Stimulated activated effector memory CD8-positive, alpha-beta T cell treated with anti-CD3 and anti-CD28 coated beads, Interleukin-12 subunit alpha, Interleukin-12 subunit beta, amount 100 ng/mL, for 72 hours (primary cell): Measurements from ENCODE around the gene CCL25.
A peak's percentile ranks its signal among the peaks of the same experiment; 100 is the strongest.
"Not testable (repeated sequence)": the region's sequence is repeated elsewhere in the genome, so short reads cannot be mapped to it uniquely, and the experiment has no call there.

Experiments used
- ATAC-seq: fragments of 150-1000 bp; cut with Tn5 transposase; 2 replicates; pipeline ENCODE4 v1.10.0; 2021
- DNase-seq, 2 donors: peaks; one replicate each; pipeline ENCODE4 v3.0.0; 2021 to 2022; ENCODE audit warnings: low spot score in 2 of 2
- H3K27ac Mint-ChIP-seq: one replicate; pipeline ENCODE4 v1.8.0; 2022; ENCODE audit warnings: mild to moderate bottlenecking, mixed read lengths
- H3K36me3 Mint-ChIP-seq: one replicate; pipeline ENCODE4 v1.8.0; 2022; ENCODE audit warnings: mild to moderate bottlenecking, mixed read lengths
- H3K4me1 Mint-ChIP-seq: one replicate; pipeline ENCODE4 v1.8.0; 2022; ENCODE audit warnings: mixed read lengths
- H3K4me3 Mint-ChIP-seq: one replicate; pipeline ENCODE4 v1.8.0; 2022; ENCODE audit warnings: mild to moderate bottlenecking, mixed read lengths
- H3K9me3 Mint-ChIP-seq: one replicate; pipeline ENCODE4 v1.8.0; 2022; ENCODE audit warnings: mixed read lengths

Gene CCL25

DNA sequence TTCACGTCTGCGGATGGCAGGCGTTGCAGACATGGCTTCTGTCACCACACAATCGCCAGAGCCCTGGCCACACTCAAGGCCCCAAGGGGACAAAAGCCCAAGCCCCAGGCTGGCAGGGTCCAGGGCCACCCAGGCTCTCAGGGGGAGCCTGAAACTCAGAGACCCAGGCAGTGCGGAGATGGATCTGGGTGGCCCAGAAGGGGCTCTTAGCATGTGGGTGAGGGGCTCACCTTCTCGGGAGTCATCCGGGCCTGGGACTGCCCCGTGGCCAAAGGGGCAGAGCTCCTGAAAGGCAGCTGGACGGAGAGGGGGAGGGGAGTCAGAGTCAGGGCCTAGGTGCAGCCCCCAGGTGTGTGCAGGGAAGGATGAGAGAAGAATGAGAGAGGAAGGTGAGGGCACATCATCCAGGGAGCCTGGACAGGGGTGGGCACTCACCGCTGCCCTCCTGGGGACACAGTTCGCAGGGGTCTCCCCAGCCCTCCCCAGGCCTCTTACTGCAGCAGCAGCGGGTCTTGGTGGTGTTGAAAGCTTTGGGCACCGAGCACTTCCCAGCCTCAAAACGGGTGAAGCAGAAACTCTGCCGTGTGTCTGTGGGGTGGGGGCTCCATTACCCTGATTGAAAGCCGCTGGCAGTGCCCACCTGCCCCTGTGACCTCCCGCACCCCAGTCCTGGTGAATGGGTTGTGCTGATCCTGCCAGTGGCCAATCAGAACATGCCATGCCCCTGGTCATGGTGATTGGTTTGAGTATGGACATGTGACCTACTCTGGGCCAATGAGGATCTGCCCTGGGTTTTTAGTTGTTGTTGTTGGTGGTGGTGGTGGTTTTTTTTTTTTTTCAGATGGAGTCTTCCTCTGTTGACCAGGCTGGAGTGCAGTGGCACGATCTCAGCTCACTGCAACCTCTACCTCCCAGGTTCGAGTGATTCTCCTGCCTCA, 37.4 kb downstream of the CCL25 start:
- Mint-ChIP-seq H3K4me1 (no peaks in the 10 kb centered on the region), H3K9me3 (peaks cover 9% of the 10 kb centered on the region), H3K36me3 (no peaks in the 10 kb centered on the region), H3K4me3 (no peak overlapping the region), H3K27ac (no peak overlapping the region)
- peak; percentile 8 for ATAC-seq
- DNase-seq = no peak

DNA sequence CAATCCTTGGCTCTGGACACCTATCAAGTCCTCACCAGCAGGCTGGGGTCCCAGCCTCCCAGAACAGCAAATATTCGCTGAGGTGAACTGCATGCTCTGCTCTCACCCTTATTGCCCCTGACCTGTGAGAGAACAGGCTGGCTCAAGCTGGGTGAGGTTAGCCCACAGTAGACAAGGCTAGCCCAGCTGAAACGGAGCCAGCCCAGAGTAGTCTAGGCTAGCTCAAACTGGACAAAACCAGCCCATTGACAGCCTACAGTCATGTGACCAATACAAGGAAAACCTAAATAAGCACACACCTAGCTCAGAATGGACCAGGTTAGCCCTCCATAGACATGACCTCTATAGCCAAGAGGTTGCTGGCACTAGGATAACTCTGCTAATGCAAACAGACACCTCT, 38.4 kb downstream of the CCL25 start:
- no peaks in the 10 kb centered on the region for H3K36me3 Mint-ChIP-seq
- no peaks in the 10 kb centered on the region for H3K4me1 Mint-ChIP-seq
- H3K9me3 Mint-ChIP-seq = peaks cover 9% of the 10 kb centered on the region
- no peak for ATAC-seq
- H3K27ac Mint-ChIP-seq = no peak overlapping the region
- DNase-seq = no peak
- H3K4me3 Mint-ChIP-seq = no peak overlapping the region

DNA sequence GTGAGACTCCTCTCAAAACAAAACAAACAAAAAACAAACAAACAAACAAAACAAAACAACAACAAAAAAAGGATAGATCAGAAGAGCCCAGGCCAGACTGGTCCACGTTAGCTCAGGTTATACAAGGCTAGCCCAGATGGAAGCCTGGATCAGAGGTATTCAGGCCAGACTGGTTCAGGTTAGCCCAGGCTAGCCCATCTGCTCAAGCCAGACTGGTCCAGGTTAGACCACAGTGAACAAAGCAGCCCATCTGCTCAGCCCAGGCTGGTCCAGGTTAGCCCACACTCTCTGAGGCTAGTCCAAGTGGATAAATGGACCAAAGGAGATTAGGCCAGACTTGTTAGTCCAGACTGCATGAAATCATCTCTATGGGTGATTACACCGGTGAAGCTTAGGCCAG, 41.2 kb downstream of the CCL25 start:
- Mint-ChIP-seq H3K4me1 (no peaks in the 10 kb centered on the region), H3K9me3 (peaks cover 12% of the 10 kb centered on the region), H3K27ac (no peak overlapping the region), H3K36me3 (no peaks in the 10 kb centered on the region), H3K4me3 (no peak overlapping the region)
- DNase-seq (no peak), ATAC-seq (no peak)

DNA sequence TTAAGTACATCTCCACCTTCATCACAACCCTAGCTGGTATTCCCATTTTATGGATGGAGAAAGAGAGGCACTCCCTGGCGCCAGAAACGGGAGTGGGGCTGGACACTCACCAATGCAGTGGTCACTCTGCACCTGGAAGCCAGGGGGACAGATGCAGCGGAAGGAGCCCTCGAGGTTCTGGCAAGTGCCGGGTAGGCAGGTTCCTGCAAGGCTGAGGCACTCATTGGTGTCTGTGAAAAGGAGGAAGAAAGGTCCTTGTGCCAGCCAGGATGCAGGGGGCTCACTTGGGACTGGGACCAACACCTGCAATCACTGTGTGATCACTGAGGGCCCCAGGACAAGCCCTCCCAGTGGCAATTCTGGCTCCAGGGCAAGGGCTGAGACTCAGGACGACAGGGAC, 41.8 kb downstream of the CCL25 start:
- Mint-ChIP-seq H3K4me1 (no peaks in the 10 kb centered on the region), H3K27ac (no peak overlapping the region), H3K4me3 (no peak overlapping the region), H3K9me3 (peaks cover 12% of the 10 kb centered on the region), H3K36me3 (no peaks in the 10 kb centered on the region)
- DNase-seq (no peak), ATAC-seq (no peak)

DNA sequence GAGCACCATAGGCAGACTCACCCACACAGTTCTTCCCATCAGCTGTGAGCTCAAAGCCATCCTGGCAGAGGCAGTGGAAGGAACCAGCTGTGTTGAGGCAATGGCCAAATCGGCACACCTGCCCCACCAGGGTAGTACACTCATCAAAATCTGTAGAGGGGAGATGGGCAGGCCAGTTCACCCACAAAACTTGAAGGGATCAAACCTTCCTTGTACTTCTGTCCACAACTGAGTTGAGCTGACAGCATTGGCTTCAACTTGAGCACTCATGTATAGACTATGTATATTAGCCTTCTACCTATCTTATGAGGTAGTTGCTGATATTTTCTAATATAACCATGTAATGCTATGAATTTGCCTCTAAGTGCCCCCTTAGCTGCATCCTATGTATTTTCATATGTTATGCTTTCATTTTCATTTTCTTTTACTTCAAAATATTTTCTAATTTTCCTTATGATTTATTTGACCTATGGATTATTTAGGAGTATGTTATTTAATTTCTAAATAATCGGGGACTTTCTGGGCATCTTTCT, 42.9 kb downstream of the CCL25 start:
- H3K36me3 Mint-ChIP-seq = no peaks in the 10 kb centered on the region
- H3K9me3 Mint-ChIP-seq = peaks cover 12% of the 10 kb centered on the region
- no peak overlapping the region for H3K4me3 Mint-ChIP-seq
- no peak overlapping the region for H3K27ac Mint-ChIP-seq
- DNase-seq (no peak), ATAC-seq (no peak)
- H3K4me1 Mint-ChIP-seq = no peaks in the 10 kb centered on the region

DNA sequence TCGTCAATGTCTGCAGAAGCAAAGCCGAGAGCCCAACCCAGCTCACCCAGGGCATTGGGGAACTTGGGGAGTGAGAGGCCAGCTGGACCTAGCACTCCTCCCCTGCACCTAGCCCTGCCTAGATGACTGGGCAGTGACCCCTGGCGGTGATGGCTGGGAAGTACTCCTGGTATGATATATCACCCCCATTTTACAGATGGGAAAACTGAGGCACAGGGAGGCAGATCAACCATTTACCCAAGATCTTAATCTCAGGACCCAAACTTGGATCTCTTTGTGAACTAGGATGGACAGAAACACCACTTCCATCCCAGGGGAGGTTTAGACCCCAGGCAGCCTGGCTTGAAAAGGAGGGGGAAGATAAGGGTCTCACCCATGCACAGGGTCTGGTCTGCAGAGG, 43.5 kb downstream of the CCL25 start:
- Mint-ChIP-seq H3K9me3 (peaks cover 12% of the 10 kb centered on the region), H3K36me3 (no peaks in the 10 kb centered on the region), H3K4me3 (no peak overlapping the region), H3K4me1 (no peaks in the 10 kb centered on the region), H3K27ac (no peak overlapping the region)
- no peak for ATAC-seq
- DNase-seq = no peak

DNA sequence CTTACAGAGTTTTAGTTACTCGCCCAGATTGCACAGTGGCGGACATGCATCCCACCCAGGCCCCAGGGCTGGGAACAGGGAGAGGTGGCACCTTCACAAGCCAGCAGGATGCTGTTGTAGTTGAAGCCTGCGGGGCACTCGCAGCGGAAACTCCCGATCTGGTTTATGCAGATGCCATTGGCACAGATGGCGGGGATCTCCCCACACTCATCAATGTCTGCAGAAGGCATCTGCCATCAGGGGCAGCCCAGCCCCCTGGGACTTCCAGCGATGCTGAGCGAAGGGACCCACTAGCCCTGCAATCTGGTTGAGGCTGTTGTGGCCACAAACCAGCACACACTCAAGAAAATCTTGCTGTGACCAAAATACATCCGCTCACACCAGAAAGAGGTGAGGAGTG, 44.6 kb downstream of the CCL25 start:
- ATAC-seq (no peak), DNase-seq (no peak)
- H3K36me3 Mint-ChIP-seq = no peaks in the 10 kb centered on the region
- peaks cover 12% of the 10 kb centered on the region for H3K9me3 Mint-ChIP-seq
- H3K27ac Mint-ChIP-seq = no peak overlapping the region
- H3K4me3 Mint-ChIP-seq = no peak overlapping the region
- no peaks in the 10 kb centered on the region for H3K4me1 Mint-ChIP-seq

DNA sequence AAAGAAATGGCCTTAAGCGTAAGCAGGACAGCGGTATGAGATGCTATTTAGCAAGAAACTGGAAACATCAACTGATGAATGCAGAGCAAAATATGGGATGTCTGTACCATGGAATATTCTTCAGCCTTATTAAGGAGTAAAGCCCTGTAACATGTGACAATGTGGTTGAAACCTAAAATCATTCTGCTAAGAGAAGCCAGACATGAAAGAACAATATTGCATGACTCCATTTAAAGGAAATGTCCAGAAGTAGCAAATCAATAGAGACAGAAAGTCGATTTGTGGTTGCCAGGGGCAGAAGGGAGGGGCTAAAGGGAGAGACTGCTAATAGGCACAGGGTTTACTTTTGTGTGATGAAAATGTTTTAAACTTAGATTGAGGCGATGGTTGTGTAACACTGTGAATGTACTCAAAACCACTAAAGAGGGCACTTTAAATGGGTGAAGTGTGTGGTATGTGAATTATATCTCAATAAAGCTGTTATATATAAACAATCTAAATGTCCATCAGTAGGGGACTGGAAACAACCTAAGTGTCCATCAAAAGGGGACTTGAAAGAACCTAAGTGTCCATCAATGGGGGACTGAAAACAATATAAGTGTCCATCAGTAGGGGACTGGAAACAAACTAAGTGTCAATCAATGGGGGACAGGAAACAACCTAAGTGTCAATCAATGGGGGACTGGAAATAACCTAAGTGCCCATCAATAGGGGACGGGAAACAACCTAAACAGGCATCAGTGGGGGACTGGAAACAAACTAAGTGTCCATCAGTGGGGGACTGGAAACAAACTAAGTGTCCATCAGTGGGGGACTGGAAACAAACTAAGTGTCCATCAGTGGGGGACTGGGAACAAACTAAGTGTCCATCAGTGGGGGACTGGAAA, 45.4 kb downstream of the CCL25 start:
- DNase-seq = no peak
- Mint-ChIP-seq H3K9me3 (peaks cover 12% of the 10 kb centered on the region), H3K27ac (no peak overlapping the region), H3K4me3 (no peak overlapping the region), H3K36me3 (no peaks in the 10 kb centered on the region), H3K4me1 (no peaks in the 10 kb centered on the region)
- no peak for ATAC-seq

DNA sequence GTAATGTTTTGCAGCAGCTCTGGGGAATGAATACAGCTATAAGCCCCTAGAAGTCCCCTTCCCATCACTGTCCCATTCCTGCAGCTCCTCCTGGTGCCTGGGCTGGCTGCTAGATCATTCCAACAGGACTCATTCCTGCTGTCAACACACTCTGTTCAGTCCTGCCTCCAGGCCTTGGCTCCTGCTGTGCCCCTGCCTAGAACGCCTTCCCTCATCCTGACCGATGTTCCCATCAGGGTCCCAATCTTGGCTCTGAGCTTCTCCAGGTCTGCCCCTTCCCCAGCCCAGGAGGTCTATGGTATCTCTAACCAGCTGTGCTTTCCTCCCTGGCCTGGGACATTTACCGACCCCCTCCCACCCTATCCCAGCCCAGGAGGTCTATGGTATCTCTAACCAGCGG, 48.8 kb downstream of the CCL25 start:
- DNase-seq (no peak), ATAC-seq (no peak)
- no peaks in the 10 kb centered on the region for H3K4me1 Mint-ChIP-seq
- no peaks in the 10 kb centered on the region for H3K36me3 Mint-ChIP-seq
- no peak overlapping the region for H3K27ac Mint-ChIP-seq
- peaks cover 3% of the 10 kb centered on the region for H3K9me3 Mint-ChIP-seq
- no peak overlapping the region for H3K4me3 Mint-ChIP-seq

DNA sequence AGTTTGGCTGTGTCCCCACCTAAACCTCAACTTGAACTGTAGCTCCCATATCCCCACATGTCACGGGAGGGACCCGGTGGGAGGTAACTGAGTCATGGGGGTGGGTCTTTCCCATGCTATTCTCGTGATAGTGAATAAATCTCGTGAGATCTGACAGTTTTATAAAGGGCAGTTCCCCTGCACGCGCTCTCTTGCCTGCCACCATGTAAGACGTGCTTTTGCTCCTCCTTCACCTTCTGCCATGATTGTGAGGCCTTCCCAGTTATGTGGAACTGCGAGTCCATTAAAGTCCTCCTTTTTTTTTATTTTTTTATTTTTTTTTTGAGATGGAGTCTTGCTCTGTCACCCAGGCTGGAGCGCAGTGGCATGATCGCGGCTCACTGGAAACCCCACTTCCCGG, 49.4 kb downstream of the CCL25 start:
- not testable (repeated sequence) for H3K4me1 Mint-ChIP-seq, DNase-seq, H3K27ac Mint-ChIP-seq, H3K4me3 Mint-ChIP-seq, H3K36me3 Mint-ChIP-seq, ATAC-seq, H3K9me3 Mint-ChIP-seq

DNA sequence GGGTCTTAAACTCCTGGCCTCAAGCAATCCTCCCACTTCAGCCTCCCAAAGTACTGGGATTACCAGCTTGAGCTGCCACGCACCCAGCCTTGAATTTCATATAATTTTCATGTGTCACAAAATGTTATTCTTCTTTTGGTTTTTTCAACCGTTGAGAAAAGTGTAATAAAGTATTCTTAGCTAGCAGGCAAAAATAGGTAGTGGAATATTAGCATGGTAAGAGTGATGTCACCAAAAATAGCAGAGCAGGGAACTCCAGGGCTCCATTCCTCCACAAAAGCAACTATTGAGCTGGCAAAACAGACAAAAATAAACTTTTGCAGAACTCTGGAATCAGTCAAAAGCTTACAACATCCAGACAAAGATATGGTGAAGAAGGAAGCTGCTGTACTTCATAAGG, 52.9 kb downstream of the CCL25 start:
- Mint-ChIP-seq H3K27ac (no peak overlapping the region), H3K9me3 (no peaks in the 10 kb centered on the region), H3K4me3 (no peak overlapping the region), H3K4me1 (no peaks in the 10 kb centered on the region), H3K36me3 (no peaks in the 10 kb centered on the region)
- ATAC-seq = no peak
- no peak for DNase-seq

DNA sequence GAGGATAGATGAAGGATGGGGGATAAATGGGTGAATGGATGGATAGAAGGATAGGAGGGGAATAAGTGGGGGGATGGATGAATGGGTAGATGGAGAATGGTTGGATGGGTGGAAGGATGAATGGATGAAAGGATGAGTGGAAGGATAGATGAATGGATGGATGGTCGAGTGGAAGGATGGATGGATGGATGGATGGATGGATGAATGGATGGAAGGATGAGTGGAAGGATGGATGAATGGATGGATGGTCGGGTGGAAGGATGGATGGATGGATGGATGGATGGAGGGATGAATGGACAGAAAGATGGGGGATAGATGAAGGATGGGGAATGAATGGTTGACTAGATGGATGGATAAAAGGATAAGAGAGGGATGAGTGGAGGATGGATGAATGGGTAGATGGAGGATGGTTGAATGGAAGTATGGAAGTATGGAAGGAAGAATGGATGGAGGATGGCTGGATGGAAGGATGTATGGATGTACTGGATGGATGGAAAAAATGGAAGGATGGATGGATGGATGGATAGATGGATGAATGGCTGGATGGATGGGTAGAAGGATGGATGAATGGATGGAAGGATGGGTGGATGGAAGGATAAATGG, 54.8 kb downstream of the CCL25 start:
- Mint-ChIP-seq H3K4me3 (no peak overlapping the region), H3K9me3 (no peaks in the 10 kb centered on the region), H3K27ac (no peak overlapping the region), H3K36me3 (no peaks in the 10 kb centered on the region), H3K4me1 (no peaks in the 10 kb centered on the region)
- DNase-seq (no peak), ATAC-seq (no peak)

DNA sequence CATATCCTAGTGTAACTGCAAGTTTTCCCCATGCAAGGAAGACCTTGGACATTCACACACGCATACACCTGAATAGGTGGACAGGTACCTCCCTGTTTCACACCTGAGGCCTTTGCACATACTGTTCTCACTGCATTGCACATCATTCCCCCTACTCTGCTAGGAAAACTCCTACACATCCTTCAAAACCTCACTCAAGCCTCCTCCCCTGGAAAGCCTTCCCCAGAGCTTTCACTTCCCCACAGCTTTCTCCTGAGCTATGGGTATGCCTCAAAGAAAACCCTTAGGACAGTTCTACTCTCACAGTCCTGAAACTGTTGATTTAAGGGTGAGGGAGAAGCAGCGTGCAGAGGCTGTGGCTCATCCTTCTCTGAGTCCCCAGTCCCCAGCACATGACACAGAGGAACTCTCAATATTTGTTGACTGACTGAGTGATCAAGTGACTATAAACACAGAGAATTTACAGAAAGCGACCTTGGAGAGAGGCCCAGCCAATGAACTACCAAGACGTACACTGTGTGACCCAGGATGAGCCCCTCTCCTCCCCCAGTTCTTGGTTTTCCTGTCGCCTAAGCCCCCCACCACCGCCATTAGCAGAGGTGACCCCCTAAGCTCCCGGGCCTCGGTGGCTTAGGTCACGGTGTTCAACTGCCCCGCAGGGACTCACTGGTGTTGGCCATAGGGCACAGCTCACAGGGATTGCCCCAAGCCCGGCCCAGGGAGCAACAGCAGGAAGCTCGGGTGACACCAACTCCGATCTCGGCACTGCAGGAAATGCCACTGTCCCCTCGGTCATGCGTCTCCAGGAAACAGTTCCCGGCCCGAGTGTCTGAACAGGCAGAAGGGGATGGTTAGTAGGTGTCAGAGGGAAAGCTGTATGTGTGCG, 56.2 kb downstream of the CCL25 start:
- no peak overlapping the region for H3K4me3 Mint-ChIP-seq
- DNase-seq (no peak), ATAC-seq (no peak)
- H3K9me3 Mint-ChIP-seq = no peaks in the 10 kb centered on the region
- H3K27ac Mint-ChIP-seq = no peak overlapping the region
- H3K4me1 Mint-ChIP-seq = no peaks in the 10 kb centered on the region
- H3K36me3 Mint-ChIP-seq = no peaks in the 10 kb centered on the region

DNA sequence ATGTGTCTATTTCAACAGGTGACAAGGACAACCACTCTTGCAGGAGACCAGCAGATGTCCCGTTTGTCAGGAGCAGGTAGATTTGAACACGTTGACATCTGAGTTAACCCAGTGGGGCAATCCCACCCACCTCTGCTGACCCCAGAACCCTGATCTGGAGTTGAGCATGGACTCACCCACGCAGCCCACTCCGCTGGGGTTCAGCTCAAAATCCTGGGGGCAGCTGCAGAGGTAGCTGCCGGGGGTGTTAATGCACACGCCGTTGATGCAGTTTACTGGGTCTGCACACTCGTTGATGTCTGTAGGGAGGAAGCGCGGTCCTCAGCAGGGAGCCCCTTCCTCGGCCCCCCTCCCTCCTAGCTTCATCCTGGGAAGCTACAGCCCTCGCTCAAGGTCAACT, 56.9 kb downstream of the CCL25 start:
- DNase-seq = no peak
- ATAC-seq = no peak
- Mint-ChIP-seq H3K4me3 (no peak overlapping the region), H3K4me1 (no peaks in the 10 kb centered on the region), H3K27ac (no peak overlapping the region), H3K36me3 (no peaks in the 10 kb centered on the region), H3K9me3 (no peaks in the 10 kb centered on the region)
